Sigmoid colon (tissue), 4 donors: ENCODE data around the gene ANKRD33B.

Experiments
- CTCF ChIP-seq, 4 experiments: fragments of 450-650 bp in 3 of 4; fragments of 200-600 bp in 1 of 4; IDR thresholded peaks; one replicate each; pipeline ENCODE4 v1.5.1; 2016 to 2019; ENCODE audit warnings: antibody characterized with exemption in 4 of 4, mild to moderate bottlenecking in 3 of 4, moderate library complexity in 2 of 4
- POLR2A ChIP-seq, 2 donors: fragments of 450-650 bp; IDR thresholded peaks; one replicate each; pipeline ENCODE4 v1.6.1; 2016; ENCODE audit warnings: antibody characterized with exemption in 2 of 2, mild to moderate bottlenecking in 2 of 2, moderate library complexity in 2 of 2
- POLR2AphosphoS5 ChIP-seq, 4 donors: sonication (generic); formaldehyde crosslinking; IDR thresholded peaks; one replicate each; pipeline ENCODE4 v1.6.1; 2017; ENCODE audit warnings: antibody characterized with exemption in 4 of 4

- no peak for TF ChIP-seq POLR2A (IDR thresholded peaks at IDR 0.05)
- TF ChIP-seq CTCF (IDR thresholded peaks at IDR 0.05) = no peak
- no peak for TF ChIP-seq POLR2AphosphoS5 (IDR thresholded peaks at IDR 0.05)
These were observed 35.6 kb upstream of the ANKRD33B start for GRCh38 chr5:10528056-10528816.
